ENCODE data around the gene TTC28.
"Not testable (repeated sequence)": the region's sequence is repeated elsewhere in the genome, so short reads cannot be mapped to it uniquely, and the experiment has no call there.

Gene TTC28

DNA sequence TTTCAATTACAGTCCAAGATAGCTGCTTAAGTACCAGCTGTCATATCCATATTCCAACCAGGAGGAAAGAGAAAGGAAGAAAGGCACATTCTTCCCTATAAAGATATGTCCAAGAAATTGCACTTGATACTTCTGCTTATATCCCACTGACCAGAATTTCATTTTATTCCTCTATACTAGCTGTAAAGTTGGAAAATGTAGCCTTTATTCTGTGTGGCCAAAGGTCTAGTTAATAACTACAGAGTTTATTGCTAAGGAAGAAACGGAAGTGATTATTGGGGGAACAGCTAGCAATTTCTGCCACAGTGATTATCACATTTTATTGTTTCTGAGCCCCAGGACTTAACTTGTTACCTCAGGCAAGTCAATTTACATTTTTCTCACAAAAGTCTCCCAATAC lies 213.8 kb downstream of the TTC28 start (continued):
- no peak for TF ChIP-seq ZBTB7A (tag by site-specific recombination; IDR thresholded peaks at IDR 0.05; ENCODE audit: low read depth)

- CTCF ChIA-PET, result interaction anchor here (0.6 kb wide), 1 partner anchor 1526 kb away, joined by 4 read pairs; no protein-coding TSS in a partner anchor
- peaks cover 6% of the 10 kb centered on the region for H3K4me1 ChIP-seq (ENCODE audit: control insufficient read depth, insufficient read depth, low read length)
- H3K4me3 ChIP-seq (ENCODE audit: low read depth, low read length), result no peak overlapping the region
- H3K27ac ChIP-seq (ENCODE audit: extremely low read depth, low read depth, low read length), result no peak overlapping the region
- H3K9me3 ChIP-seq (ENCODE audit: control insufficient read depth, insufficient read depth, low read depth, low read length), result no peaks in the 10 kb centered on the region
- no peaks in the 10 kb centered on the region for H3K36me3 ChIP-seq (ENCODE audit: control insufficient read depth in 2 of 2, insufficient read depth in 1 of 2, low read length in 2 of 2)
- POLR2A ChIA-PET, result no interaction called here
- TF ChIP-seq ZNF18 (tag by site-specific recombination; IDR thresholded peaks at IDR 0.05) (no peak), ZNF184 (tag by site-specific recombination; IDR thresholded peaks at IDR 0.05) (no peak), ZNF707 (tag by site-specific recombination; IDR thresholded peaks at IDR 0.05) (no peak), KLF10 (tag by site-specific recombination; IDR thresholded peaks at IDR 0.05) (no peak)
These were observed 215.5 kb downstream of the TTC28 start for GRCh38 chr22:28464127-28464526.

GRCh38 chr22:28463408-28463807 lies 216.2 kb downstream of the TTC28 start:
- H3K4me3 ChIP-seq (ENCODE audit: low read depth, low read length); H3K9me3 ChIP-seq (ENCODE audit: control insufficient read depth, insufficient read depth, low read depth, low read length); H3K27ac ChIP-seq (ENCODE audit: extremely low read depth, low read depth, low read length); POLR2A ChIA-PET; H3K4me1 ChIP-seq (ENCODE audit: control insufficient read depth, insufficient read depth, low read length); H3K36me3 ChIP-seq (ENCODE audit: control insufficient read depth in 2 of 2, insufficient read depth in 1 of 2, low read length in 2 of 2): not testable (repeated sequence)
- TF ChIP-seq, protein P1, sequence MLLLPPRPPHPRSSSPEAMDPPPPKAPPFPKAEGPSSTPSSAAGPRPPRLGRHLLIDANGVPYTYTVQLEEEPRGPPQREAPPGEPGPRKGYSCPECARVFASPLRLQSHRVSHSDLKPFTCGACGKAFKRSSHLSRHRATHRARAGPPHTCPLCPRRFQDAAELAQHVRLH (tag by site-specific recombination; IDR thresholded peaks at IDR 0.05), result peak; percentile 82
- TF ChIP-seq, protein P2, sequence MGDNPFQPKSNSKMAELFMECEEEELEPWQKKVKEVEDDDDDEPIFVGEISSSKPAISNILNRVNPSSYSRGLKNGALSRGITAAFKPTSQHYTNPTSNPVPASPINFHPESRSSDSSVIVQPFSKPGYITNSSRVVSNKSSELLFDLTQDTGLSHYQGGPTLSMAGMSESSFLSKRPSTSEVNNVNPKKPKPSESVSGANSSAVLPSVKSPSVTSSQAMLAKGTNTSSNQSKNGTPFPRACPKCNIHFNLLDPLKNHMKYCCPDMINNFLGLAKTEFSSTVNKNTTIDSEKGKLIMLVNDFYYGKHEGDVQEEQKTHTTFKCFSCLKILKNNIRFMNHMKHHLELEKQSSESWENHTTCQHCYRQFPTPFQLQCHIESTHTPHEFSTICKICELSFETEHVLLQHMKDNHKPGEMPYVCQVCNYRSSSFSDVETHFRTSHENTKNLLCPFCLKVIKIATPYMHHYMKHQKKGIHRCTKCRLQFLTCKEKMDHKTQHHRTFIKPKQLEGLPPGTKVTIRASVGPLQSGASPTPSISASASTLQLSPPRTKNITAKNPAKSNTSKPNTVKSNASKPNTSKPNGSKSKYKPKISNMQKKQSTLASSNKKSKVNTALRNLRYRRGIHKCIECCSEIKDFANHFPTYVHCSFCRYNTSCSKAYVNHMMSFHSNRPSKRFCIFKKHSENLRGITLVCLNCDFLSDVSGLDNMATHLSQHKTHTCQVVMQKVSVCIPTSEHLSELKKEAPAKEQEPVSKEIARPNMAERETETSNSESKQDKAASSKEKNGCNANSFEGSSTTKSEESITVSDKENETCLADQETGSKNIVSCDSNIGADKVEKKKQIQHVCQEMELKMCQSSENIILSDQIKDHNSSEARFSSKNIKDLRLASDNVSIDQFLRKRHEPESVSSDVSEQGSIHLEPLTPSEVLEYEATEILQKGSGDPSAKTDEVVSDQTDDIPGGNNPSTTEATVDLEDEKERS (tag by site-specific recombination; IDR thresholded peaks at IDR 0.05), result peak; percentile 84; the same call in 1 of the 2 replicates
- peak; percentile 97 for TF ChIP-seq ZNF146 (tag by site-specific recombination; IDR thresholded peaks at IDR 0.05)
- CTCF ChIA-PET, result interaction anchor here (0.5 to 0.6 kb wide), 2 partner anchors 492 to 1525 kb away, joined by 4 read pairs; no protein-coding TSS in a partner anchor

GRCh38 chr22:28462901-28463300 lies 216.7 kb downstream of the TTC28 start:
- POLR2A ChIA-PET, result no interaction called here
- H3K4me3 ChIP-seq (ENCODE audit: low read depth, low read length), result no peak overlapping the region
- no peaks in the 10 kb centered on the region for H3K36me3 ChIP-seq (ENCODE audit: control insufficient read depth in 2 of 2, insufficient read depth in 1 of 2, low read length in 2 of 2)
- H3K9me3 ChIP-seq (ENCODE audit: control insufficient read depth, insufficient read depth, low read depth, low read length), result no peaks in the 10 kb centered on the region
- CTCF ChIA-PET, result interaction anchor here (0.5 to 0.6 kb wide), 2 partner anchors 45 to 493 kb away, joined by 3 to 4 read pairs; no protein-coding TSS in a partner anchor
- H3K27ac ChIP-seq (ENCODE audit: extremely low read depth, low read depth, low read length), result no peak overlapping the region
- TF ChIP-seq ZNF121 (tag by site-specific recombination; IDR thresholded peaks at IDR 0.05), result no peak
- TF ChIP-seq ZNF221 (tag by site-specific recombination; IDR thresholded peaks at IDR 0.05; ENCODE audit: borderline replicate concordance), result no peak
- TF ChIP-seq PBX3 (CRISPR knock-in tag; IDR thresholded peaks at IDR 0.05), result no peak
- no peak for TF ChIP-seq ZNF423 (tag by site-specific recombination; IDR thresholded peaks at IDR 0.05)
- no peak for TF ChIP-seq ZNF624 (tag by site-specific recombination; IDR thresholded peaks at IDR 0.05)
- TF ChIP-seq ZNF571 (tag by site-specific recombination; IDR thresholded peaks at IDR 0.05), result no peak
- H3K4me1 ChIP-seq (ENCODE audit: control insufficient read depth, insufficient read depth, low read length), result peaks cover 6% of the 10 kb centered on the region

Data from HEK293 (cell line).